HG02852 (cell line): Measurements from ENCODE around the gene SLC25A22.

Experiments
- ATAC-seq: cut with Tn5 transposase; IDR thresholded peaks from one replicate; pipeline ENCODE4 v1.9.1; 2021; ENCODE audit warnings: mild to moderate bottlenecking, moderate library complexity; ENCODE audit not compliant: unreplicated experiment

The SLC25A22 gene

DNA sequence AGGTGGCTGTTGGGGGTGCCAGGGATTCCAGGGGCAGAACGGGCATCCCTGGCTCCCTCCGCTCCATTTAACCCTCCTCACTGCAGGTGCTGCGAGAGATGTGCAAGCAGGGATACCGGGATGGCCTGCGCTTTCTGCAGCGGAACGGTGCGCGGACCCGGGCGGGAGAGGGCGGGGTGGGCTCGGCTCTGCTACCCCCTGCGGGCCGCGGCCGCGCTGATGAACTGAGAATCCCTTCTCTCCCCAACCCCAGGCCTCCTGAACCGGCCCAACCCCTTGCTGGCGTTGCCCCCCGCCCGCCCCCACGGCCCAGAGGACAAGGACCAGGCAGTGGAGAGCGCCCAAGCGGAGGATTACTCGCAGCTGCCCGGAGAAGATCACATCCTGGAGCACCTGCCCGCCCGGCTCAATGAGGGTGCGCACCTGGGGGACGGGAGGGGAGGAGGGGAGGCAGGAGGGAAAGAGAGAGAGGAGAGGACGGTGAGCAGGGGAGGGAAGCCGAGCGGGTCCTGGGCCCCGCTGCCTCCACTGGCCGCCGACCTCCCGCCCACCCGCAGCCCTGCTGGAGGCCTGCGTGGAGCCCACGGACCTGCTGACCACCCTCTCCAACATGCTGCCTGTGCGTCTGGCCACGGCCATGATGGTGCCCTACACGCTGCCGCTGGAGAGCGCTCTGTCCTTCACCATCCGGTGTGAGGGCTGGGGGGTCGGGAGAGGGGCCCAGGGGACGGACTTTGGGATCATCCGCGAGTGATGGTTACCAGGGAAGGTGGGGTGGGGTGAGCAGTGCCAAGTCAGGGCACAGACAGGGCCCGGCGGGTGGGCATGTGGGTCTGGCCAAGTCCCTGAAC is 25.6 kb upstream of the SLC25A22 start:
- no peak for ATAC-seq

DNA sequence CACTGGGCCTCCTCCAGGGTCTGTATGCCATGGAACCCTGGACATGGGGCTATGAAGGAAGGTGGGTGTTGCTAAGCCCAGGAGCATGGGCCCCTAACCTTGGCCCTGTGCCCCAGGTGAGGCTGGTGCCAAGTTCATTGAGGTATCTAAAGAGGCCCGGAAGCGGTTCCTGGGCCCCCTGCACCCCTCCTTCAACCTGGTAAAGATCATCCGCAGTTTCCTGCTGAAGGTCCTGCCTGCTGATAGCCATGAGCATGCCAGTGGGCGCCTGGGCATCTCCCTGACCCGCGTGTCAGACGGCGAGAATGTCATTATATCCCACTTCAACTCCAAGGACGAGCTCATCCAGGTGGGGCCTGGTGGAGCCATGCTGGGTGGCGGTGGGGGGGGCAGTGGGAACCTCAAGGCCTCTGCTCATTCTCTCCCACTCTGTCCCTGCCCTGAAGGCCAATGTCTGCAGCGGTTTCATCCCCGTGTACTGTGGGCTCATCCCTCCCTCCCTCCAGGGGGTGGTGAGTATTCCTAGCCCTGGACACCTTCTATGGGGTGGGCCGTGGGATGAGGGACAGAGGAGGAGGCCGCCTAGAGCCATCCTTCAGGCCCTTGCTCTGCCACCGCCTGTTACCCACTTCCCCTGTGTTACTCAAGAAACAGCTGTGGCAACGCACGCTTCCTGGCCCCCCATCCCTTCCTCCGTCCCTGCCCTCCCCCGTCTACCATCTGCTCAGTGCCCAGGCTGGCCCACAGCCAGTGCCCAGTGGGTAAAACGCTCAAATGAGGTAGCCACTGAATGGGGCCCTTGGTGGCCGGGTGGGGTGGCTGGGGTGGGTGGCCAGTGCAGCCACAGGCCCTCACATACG is 23.7 kb upstream of the SLC25A22 start:
- no peak for ATAC-seq

DNA sequence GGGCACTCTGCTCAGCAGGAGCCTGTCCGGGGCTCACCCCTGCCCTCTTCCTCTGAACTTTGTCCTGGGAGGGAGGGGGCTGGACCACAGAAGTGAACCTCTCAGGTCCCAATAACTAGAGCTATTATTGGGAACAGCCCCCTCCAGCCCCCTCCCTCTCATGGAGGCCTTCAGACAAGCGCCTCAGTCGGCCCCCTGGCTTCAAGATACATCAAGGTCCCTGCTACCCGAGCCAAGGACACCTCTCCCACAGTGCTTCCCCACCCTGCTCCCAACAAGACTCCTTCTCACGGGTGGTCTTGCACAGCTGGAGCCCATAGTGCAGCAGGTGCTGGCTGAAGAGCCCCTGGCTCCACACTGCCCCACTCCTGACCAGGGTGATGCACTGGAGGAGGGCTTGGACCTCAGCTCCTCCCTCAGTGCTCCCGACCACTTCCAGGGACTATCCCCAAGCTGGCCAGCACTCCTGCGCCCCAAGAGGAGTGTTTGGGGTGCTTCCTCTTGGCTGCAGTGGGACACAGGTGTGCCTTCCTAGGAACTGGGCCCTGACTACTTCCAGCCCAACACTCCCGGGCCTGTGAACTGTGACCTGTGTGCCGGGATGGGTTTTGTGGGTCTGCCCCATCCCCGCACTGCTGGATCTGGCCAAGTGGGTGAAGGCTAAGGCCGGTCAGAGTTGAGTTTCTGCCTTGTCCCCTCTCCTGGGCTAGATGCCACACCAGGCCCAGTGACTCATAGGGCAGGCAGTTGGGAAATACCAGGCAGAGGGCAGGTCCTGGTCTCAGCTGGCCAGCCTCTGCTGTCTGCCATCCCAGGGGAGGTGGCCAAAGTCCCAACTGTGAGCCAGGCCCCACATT is 22.8 kb upstream of the SLC25A22 start:
- ATAC-seq, result no peak

- ATAC-seq, result peak; percentile 60
Observed at GRCh38 chr11:819943-820649, 22.0 kb upstream of the SLC25A22 start.

- ATAC-seq, result peak; percentile 72
Observed at GRCh38 chr11:819129-819931, 21.2 kb upstream of the SLC25A22 start.

GRCh38 chr11:818396-819128 is 20.5 kb upstream of the SLC25A22 start, which contains the start of gene PNPLA2:
PNPLA2 (plus strand) TSS chr11:818914; CDS start chr11:819719, 805 bp downstream.
- no peak for ATAC-seq

- no peak for ATAC-seq
Observed at GRCh38 chr11:816433-816779, 18.3 kb upstream of the SLC25A22 start.

- ATAC-seq, result no peak
Observed at GRCh38 chr11:815675-816432, 17.8 kb upstream of the SLC25A22 start.

DNA sequence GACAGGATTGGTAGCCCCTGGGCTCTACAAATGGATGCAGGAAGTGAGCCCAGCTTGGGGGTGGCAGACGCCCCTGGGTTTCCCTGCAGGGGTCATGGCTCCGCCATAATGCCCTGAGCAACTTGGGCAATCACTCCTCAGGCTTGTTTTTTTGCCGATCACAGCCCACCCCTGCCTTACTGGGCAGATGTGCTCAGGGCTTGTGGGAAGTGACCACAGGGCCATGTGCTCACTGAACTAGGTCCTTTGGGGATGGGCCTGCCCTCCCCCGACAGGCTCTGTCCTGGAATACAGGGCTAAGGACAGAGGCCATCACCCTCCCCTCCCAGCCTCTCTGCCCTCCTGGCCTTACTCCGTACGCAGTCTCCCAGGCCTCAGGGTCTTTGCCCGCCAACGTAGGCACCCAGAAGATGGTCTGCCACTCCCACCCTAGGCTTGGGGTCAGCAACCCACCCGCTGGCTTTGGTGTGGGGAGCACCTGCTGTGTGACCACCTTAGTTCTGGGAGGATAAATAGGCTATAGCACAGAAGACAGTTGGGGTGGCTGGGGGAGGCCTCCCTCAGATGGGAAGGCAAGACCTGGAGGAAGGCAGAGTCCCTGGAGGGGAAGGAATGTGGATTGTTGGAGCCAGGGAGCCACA is 15.5 kb upstream of the SLC25A22 start:
- ATAC-seq, result no peak

DNA sequence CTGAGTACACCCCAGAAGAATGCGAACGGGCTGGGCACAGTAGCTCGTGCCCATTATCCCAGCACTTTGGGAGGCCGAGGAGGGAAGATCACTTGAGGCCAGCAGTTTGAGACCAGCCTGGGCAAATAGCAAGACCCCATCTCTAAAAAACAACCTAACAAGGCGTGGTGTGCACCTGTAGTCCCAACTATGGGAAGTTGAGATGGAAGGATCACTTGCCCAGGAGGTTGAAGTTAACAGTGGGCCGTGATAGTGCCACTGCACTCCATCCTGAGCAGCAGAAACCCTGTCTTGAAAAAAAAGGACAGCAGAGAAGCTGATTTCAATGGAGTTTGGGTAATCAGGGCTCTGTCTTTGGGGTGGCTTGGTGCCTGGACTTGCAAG is 15.0 kb upstream of the SLC25A22 start:
- ATAC-seq, result no peak

DNA sequence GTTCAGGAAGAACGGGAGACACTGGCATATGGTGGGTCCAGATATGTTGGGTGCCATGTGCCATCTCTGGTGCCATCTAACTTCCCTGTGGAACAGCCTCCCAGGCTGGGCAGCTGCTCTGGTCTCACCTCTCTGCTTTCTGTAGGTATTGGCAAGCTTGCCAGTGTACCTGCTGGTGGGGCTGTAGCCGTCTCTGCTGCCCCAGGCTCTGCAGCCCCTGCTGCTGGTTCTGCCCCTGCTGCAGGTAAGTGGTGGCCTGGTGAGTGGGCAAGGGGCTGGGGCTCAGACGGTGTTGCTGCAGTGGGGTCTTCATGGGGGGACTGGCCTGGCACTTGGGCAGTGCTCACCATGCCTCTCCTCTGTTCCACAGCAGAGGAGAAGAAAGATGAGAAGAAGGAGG is 14.3 kb upstream of the SLC25A22 start:
- ATAC-seq, result no peak

GRCh38 chr11:811446-812245 is 13.6 kb upstream of the SLC25A22 start:
- no peak for ATAC-seq

- peak; percentile 11 for ATAC-seq
Observed at GRCh38 chr11:810040-810567, 12.0 kb upstream of the SLC25A22 start.

DNA sequence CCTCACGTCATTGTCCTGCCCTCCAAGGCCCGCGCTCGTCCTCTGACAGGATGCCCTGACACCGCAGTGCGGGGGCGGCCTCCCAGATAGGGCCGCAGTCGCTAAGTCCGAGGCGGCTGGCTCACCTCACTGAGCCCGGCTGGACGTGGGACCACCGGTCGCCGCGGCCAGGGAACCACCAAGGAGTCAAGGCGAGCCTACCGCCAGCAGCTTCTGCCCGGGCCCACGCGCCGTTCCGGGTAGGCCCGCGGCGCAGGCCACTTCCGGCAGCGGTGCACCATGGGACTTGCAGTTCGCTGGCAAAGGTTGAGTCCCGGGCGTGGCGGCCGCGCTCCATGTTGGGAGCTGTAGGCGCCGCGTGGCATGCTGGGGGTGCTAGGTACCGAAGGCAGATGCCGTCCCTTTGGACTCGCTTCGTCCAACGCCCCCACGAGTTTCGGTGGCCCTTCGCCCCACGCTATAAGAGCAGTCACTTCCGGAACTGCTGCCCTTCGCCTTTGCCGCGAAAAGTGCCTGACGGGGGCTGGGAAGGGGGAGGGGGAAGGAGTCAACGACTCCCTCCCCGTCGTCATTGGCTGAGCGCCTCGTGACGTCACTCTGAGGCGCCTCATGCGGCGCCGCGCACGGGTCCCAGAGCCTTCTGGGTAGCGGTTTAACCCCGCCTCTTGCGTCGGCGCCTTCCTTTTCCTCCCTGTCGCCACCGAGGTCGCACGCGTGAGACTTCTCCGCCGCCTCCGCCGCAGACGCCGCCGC is 11.4 kb upstream of the SLC25A22 start, which contains the start of gene RPLP2:
TSS of gene RPLP2 (plus strand) at position 681 of the 753 bp plus-strand sequence. CDS start 268 bp downstream, outside the sequence.
- peak; percentile 65 for ATAC-seq

DNA sequence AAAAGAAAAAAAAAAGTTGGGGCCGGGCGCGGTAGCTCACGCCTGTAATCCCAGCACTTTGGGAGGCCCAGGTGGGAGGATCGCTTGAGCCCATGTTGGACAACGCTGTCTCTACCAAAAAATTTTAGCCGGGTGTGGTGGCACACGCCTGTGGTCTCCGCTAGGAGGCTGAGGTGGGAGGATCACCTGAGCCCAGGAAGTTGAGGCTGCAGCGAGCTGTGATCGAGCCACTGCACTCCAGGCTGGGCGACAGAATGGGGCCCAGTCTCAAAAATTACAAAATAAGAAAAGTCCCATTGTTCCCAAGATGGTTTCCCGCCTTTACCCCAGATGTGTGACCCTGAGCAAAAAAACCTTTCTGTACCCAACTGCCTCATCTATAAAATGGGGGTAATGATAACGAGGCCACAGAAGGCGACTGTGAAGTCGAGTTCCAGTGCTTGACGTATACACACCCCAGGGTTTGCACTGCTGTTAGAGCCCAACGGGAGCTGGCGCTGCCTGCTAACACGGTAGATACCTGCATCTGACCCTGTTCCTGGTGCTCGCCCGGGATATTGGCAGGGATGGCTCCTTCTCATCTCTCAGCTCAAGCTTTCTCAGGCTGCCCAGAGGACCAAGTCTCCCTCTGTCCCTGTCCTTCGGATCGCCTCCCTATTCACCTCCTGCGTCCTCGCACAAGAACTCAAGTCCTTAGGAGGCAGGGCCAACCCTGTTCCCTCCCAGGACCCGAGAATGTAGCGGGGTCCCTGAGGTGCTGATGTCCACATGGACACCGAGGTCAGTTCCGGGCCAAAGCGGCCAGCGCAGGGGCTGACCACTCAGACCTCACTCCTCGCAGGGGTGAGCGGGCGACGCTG is 10.6 kb upstream of the SLC25A22 start:
- no peak for ATAC-seq
